A549 (cell line): ENCODE data around the gene UTP25. TPM values are rescaled to one million over a fixed set of nuclear protein-coding genes. Genes with fewer than 3 reads are reported as not detected.

ENCODE experiments used
- ATAC-seq, 2 experiments: fragments of 200-7000 bp in 1 of 2; fragments of >200 bp in 1 of 2; cut with Nextera tagmentation in 1 of 2; cut with Tn5 transposase in 1 of 2; 3 replicates each; pipeline versions ENCODE4 v1.8.0 to v1.9.1; 2018 to 2020; ENCODE audit warnings: mild to moderate bottlenecking in 1 of 2, moderate library complexity in 1 of 2
- CTCF ChIA-PET: fragments of 300-600 bp; sonication (Branson Sonifier 250); formaldehyde crosslinking; extraction: SDS; loops from one replicate; lab custom pipeline; 2021; ENCODE audit warnings: antibody characterized with exemption, inconsistent platforms; lab: Yijun Ruan, JAX
- POLR2A ChIA-PET: fragments of 350-600 bp; formaldehyde crosslinking; extraction: SDS; loops from one replicate; lab custom pipeline; 2021; ENCODE audit warnings: antibody characterized with exemption, inconsistent platforms; lab: Yijun Ruan, JAX
- DNase-seq, 2 experiments: peaks; one replicate each; pipeline versions ENCODE4 v3.0.0 to v3.0.0-alpha.2; 2011 to 2016; ENCODE audit warnings: low read depth in 1 of 2, low spot score in 1 of 2
- FAIRE-seq: peaks from 2 replicates; lab custom pipeline; 2011; peaks lifted over from hg19 to GRCh38; lab: Jason Lieb, UNC
- H3K27ac ChIP-seq, 2 experiments: fragments of >200 bp; sonication (Bioruptor Twin); formaldehyde crosslinking; 3 replicates each; pipeline ENCODE4 v1.5.1; 2016 to 2017
- H3K4me1 ChIP-seq: fragments of >200 bp; sonication (Bioruptor Twin); formaldehyde crosslinking; 3 replicates; pipeline ENCODE4 v1.6.1; 2016
- H3K4me2 ChIP-seq: fragments of >200 bp; sonication (Bioruptor Twin); formaldehyde crosslinking; 3 replicates; pipeline ENCODE4 v1.6.1; 2016
- H3K4me3 ChIP-seq: fragments of >200 bp; sonication (Bioruptor Twin); formaldehyde crosslinking; 3 replicates; pipeline ENCODE4 v1.5.1; 2016
- H3K9me3 ChIP-seq: fragments of >200 bp; sonication (Bioruptor Twin); formaldehyde crosslinking; 3 replicates; pipeline ENCODE4 v1.6.1; 2016
- EP300 ChIP-seq, 2 experiments: fragments of >200 bp; sonication (Bioruptor Twin); formaldehyde crosslinking; IDR thresholded peaks; 2 replicates in 1 of 2; 3 replicates in 1 of 2; pipeline ENCODE4 v1.6.1; 2016 to 2017
- ESRRA ChIP-seq: fragments of 150-350 bp; IDR thresholded peaks from 2 replicates; pipeline ENCODE4 v1.6.1; 2014; ENCODE audit warnings: mild to moderate bottlenecking, low read length, borderline replicate concordance
- FOSB ChIP-seq: fragments of 250-450 bp; sonication (Bioruptor Pico); IDR thresholded peaks from 2 replicates; pipeline ENCODE4 v1.5.0; 2020; ENCODE audit warnings: mild to moderate bottlenecking, moderate library complexity
- FOSL2 ChIP-seq, 2 experiments: fragments of 450-650 bp in 1 of 2; fragments of >200 bp in 1 of 2; sonication (Bioruptor Twin) in 1 of 2; formaldehyde crosslinking; IDR thresholded peaks; 2 replicates each; pipeline versions ENCODE4 v1.5.0 to v1.6.1; 2016 to 2020; ENCODE audit warnings: mild to moderate bottlenecking in 1 of 2, moderate library complexity in 1 of 2
- FOXS1 ChIP-seq: fragments of 250-450 bp; sonication (Bioruptor Pico); IDR thresholded peaks from 2 replicates; pipeline ENCODE4 v1.5.0; 2020; ENCODE audit warnings: mild to moderate bottlenecking, moderate library complexity
- GATA3 ChIP-seq: IDR thresholded peaks from 2 replicates; pipeline ENCODE4 v1.6.1; 2012; ENCODE audit warnings: borderline replicate concordance
- HOXB5 ChIP-seq: fragments of 250-450 bp; sonication (Bioruptor Pico); IDR thresholded peaks from 2 replicates; pipeline ENCODE4 v1.5.0; 2020; ENCODE audit warnings: mild to moderate bottlenecking, moderate library complexity
- KDM1A ChIP-seq: fragments of 200-600 bp; sonication (generic); IDR thresholded peaks from 2 replicates; pipeline ENCODE4 v1.6.1; 2016; ENCODE audit warnings: low read depth, mild to moderate bottlenecking
- MYC ChIP-seq: IDR thresholded peaks from 2 replicates; pipeline ENCODE4 v1.6.1; 2012; ENCODE audit warnings: mild to moderate bottlenecking, inconsistent platforms, low read length, improper control_type of control experiment, borderline replicate concordance
- NPAS2 ChIP-seq: fragments of 250-450 bp; sonication (Bioruptor Pico); IDR thresholded peaks from 2 replicates; pipeline ENCODE4 v1.8.0; 2022; ENCODE audit warnings: mild to moderate bottlenecking, moderate library complexity, borderline replicate concordance
- PHF8 ChIP-seq: fragments of 200-600 bp; sonication (generic); IDR thresholded peaks from 2 replicates; pipeline ENCODE4 v1.6.1; 2016; ENCODE audit warnings: low read depth, mild to moderate bottlenecking, antibody characterized with exemption, moderate library complexity, borderline replicate concordance
- POLR2A ChIP-seq: IDR thresholded peaks from 2 replicates; pipeline ENCODE4 v1.6.1; 2012; ENCODE audit warnings: mild to moderate bottlenecking, low read length
- RARB ChIP-seq: fragments of 250-450 bp; sonication (Bioruptor Pico); IDR thresholded peaks from 2 replicates; pipeline ENCODE4 v1.8.0; 2021; ENCODE audit warnings: mild to moderate bottlenecking, moderate library complexity
- ZC3H11A ChIP-seq: fragments of 450-650 bp; IDR thresholded peaks from 2 replicates; pipeline ENCODE4 v1.6.1; 2014; ENCODE audit warnings: antibody characterized with exemption, mild to moderate bottlenecking
- ZFP36 ChIP-seq: fragments of 450-650 bp; IDR thresholded peaks from 2 replicates; pipeline ENCODE4 v1.6.1; 2014; ENCODE audit warnings: borderline replicate concordance; ENCODE audit not compliant: partially characterized antibody
- WGBS: methylation state at CpG from one replicate; pipeline ENCODE4 v1.1.6; 2017; ENCODE audit errors: missing lambda C conversion rate; 5-methylcytosine and 5-hydroxymethylcytosine counted together
- polyA plus RNA-seq, 4 experiments: library from polyadenylated mRNA; depleted of rRNA in 3 of 4; stranded (reverse); fragments of >200 nt; fragmentation: RNase III in 1 of 4; extraction: RNeasy Plus Mini Kit Qiagen cat#74134 plus additional on column Dnase treatment in 1 of 4; gene quantifications; 2 replicates in 3 of 4; 3 replicates in 1 of 4; pipeline ENCODE4 v1.2.3, GENCODE V29; 2011 to 2017
- TF ChIP-seq, protein P1 (sequence below): IDR thresholded peaks from 2 replicates; pipeline ENCODE4 v1.6.1; 2012
- TF ChIP-seq, protein P2 (sequence below): fragments of 150-350 bp; IDR thresholded peaks from 2 replicates; pipeline ENCODE4 v1.6.1; 2014; ENCODE audit warnings: low read depth, mild to moderate bottlenecking, low read length
- TF ChIP-seq, protein P3 (sequence below): fragments of >200 bp; sonication (Bioruptor Twin); formaldehyde crosslinking; IDR thresholded peaks from 3 replicates; pipeline ENCODE4 v1.5.1; 2016
- TF ChIP-seq, protein P4 (sequence below): fragments of 250-450 bp; sonication (Bioruptor Pico); IDR thresholded peaks from 2 replicates; pipeline ENCODE4 v1.5.0; 2021; ENCODE audit warnings: mild to moderate bottlenecking, moderate library complexity, borderline replicate concordance

Gene UTP25
- polyA plus RNA-seq, 2 of the 4 experiments (the other 2 are of a cell fraction) = 8.4 to 16.5 TPM

DNA sequence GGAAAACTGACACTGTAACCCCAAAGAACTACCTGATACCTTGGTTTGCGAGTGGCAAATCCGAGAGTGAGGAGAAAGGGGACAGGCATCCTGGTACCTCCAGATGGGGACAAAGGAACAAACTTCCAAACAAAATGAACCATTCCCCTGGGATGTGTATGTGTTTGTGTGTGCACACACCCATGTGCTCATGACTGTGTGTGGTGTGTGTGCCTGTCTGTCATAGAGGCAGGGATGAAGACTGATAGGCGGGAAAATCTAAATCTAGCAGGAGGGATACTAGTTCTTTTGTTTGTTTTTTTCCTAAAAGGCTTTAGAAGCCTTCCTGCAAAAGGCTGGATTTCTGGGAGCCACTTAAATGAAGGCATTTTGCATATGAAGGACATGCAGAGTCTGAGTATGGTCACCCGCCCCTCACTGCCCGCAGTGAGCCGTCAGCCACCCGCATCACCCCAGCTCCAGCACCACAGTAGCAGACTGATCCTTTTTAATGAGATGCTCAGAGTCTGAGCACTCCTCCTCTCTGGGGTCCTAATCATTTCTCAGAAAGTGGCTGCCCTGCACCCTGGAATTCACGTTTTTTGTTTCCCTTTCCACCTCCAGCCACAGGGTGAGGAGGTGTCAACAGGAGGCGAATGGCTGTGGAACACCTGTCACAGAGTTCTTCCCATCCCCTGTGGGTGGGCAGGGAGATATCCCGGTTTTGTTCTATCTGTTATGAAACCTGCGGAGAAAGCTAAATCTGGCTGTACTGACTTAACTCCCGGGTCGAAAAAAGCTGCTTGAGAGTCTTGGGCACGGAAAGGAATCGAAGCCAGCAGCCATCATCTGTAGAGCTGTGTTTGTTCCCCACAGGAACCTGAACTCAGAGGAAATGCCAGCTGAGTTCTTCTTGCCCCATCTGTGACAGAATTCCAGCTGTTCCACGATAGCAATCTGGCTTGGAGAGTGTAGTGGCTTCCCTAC is 34.9 kb downstream of the UTP25 start:
- ATAC-seq (no peak), DNase-seq (no peak), FAIRE-seq (no peak)
- no peak overlapping the region for H3K4me3 ChIP-seq
- POLR2A ChIA-PET = no interaction called here
- no peak overlapping the region for H3K4me2 ChIP-seq
- H3K27ac ChIP-seq = no peak overlapping the region
- CTCF ChIA-PET = interaction anchor here (1.1 to 11.8 kb wide), 5 partner anchors 12 to 125 kb away, joined by 3 to 235 read pairs (median 42); partner anchors contain the start of gene UTP25
- no peak for TF ChIP-seq NPAS2 (CRISPR knock-in tag)
- no peak for TF ChIP-seq EP300 (IDR thresholded peaks at IDR 0.05)
- TF ChIP-seq ZFP36 = no peak
- TF ChIP-seq ZC3H11A = no peak
- 56% methylated on average over 16 of the region's 16 CpGs for WGBS
- H3K9me3 ChIP-seq = no peaks in the 10 kb centered on the region
- H3K4me1 ChIP-seq = peaks cover 5% of the 10 kb centered on the region; the same call in 1 of the 3 replicates

DNA sequence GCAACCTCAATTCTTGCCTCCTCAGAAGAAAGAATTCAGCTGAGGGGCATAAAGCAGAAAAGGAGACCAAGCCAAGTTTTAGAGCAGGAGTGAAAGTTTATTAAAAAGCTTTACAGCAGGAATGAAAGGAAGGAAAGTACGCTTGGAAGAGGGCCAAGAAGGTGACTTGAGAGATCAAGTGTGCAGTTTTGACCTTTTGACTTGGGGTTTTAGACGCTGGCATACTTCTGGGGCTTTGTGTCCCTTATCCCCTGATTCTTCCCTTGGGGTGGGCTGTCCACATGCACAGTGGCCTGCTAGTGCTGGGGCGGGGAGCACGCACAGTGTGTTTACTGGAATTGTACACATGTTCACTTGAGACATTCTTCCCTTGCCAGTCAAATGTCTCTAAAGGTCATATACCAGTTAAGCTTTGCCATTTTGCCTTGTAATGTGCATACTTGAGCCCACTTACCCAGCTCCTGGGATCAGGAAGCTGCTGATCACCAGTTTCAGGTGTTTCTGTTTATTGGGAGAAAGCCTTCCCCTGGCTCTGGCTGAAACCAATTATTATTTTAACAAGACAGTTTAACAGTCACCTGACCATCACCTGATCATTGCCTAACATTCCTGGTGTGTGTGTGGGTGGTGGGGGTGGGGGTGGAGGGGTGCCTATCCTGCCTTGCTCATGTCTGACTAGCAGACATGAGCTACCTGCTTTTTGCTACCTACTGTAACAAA is 36.2 kb downstream of the UTP25 start:
- Histone ChIP-seq H3K4me1 (peaks cover 5% of the 10 kb centered on the region; the same call in 1 of the 3 replicates), H3K4me2 (no peak overlapping the region), H3K27ac (no peak overlapping the region), H3K9me3 (no peaks in the 10 kb centered on the region), H3K4me3 (no peak overlapping the region)
- ChIA-PET CTCF (interaction anchor here (1.0 to 11.8 kb wide), 6 partner anchors 9 to 124 kb away, joined by 3 to 235 read pairs (median 26); partner anchors contain the start of gene UTP25), POLR2A (no interaction called here)
- DNase-seq (no peak), ATAC-seq (no peak), FAIRE-seq (no peak)
- no peak for TF ChIP-seq PHF8
- TF ChIP-seq, protein P1, sequence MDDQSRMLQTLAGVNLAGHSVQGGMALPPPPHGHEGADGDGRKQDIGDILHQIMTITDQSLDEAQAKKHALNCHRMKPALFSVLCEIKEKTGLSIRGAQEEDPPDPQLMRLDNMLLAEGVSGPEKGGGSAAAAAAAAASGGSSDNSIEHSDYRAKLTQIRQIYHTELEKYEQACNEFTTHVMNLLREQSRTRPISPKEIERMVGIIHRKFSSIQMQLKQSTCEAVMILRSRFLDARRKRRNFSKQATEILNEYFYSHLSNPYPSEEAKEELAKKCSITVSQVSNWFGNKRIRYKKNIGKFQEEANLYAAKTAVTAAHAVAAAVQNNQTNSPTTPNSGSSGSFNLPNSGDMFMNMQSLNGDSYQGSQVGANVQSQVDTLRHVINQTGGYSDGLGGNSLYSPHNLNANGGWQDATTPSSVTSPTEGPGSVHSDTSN = no peak
- no peak for TF ChIP-seq GATA3
- no peak for TF ChIP-seq ESRRA
- TF ChIP-seq FOSL2 (IDR thresholded peaks at IDR 0.05) = no peak
- TF ChIP-seq FOSL2 (CRISPR knock-in tag; IDR thresholded peaks at IDR 0.05) = no peak
- TF ChIP-seq FOXS1 (CRISPR knock-in tag) = no peak
- TF ChIP-seq, protein P2, sequence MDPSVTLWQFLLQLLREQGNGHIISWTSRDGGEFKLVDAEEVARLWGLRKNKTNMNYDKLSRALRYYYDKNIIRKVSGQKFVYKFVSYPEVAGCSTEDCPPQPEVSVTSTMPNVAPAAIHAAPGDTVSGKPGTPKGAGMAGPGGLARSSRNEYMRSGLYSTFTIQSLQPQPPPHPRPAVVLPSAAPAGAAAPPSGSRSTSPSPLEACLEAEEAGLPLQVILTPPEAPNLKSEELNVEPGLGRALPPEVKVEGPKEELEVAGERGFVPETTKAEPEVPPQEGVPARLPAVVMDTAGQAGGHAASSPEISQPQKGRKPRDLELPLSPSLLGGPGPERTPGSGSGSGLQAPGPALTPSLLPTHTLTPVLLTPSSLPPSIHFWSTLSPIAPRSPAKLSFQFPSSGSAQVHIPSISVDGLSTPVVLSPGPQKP = no peak
- no peak for TF ChIP-seq POLR2A
- TF ChIP-seq, protein P3, sequence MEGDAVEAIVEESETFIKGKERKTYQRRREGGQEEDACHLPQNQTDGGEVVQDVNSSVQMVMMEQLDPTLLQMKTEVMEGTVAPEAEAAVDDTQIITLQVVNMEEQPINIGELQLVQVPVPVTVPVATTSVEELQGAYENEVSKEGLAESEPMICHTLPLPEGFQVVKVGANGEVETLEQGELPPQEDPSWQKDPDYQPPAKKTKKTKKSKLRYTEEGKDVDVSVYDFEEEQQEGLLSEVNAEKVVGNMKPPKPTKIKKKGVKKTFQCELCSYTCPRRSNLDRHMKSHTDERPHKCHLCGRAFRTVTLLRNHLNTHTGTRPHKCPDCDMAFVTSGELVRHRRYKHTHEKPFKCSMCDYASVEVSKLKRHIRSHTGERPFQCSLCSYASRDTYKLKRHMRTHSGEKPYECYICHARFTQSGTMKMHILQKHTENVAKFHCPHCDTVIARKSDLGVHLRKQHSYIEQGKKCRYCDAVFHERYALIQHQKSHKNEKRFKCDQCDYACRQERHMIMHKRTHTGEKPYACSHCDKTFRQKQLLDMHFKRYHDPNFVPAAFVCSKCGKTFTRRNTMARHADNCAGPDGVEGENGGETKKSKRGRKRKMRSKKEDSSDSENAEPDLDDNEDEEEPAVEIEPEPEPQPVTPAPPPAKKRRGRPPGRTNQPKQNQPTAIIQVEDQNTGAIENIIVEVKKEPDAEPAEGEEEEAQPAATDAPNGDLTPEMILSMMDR = no peak
- TF ChIP-seq HOXB5 (CRISPR knock-in tag) = no peak
- TF ChIP-seq, protein P4, sequence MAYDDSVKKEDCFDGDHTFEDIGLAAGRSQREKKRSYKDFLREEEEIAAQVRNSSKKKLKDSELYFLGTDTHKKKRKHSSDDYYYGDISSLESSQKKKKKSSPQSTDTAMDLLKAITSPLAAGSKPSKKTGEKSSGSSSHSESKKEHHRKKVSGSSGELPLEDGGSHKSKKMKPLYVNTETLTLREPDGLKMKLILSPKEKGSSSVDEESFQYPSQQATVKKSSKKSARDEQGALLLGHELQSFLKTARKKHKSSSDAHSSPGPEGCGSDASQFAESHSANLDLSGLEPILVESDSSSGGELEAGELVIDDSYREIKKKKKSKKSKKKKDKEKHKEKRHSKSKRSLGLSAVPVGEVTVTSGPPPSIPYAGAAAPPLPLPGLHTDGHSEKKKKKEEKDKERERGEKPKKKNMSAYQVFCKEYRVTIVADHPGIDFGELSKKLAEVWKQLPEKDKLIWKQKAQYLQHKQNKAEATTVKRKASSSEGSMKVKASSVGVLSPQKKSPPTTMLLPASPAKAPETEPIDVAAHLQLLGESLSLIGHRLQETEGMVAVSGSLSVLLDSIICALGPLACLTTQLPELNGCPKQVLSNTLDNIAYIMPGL = no peak
- no peak for TF ChIP-seq MYC
- no peak for TF ChIP-seq FOSB (CRISPR knock-in tag)
- no peak for TF ChIP-seq RARB
- TF ChIP-seq KDM1A = no peak
- WGBS = 54% methylated on average over 4 of the region's 4 CpGs
